NB4 (cell line): ENCODE data around the gene RC3H2.
"Not testable (repeated sequence)": the region's sequence is repeated elsewhere in the genome, so short reads cannot be mapped to it uniquely, and the experiment has no call there.

Experiments used
- DNase-seq: peaks from one replicate; pipeline ENCODE4 v3.0.0; 2010; ENCODE audit warnings: low read depth
- H3K4me3 ChIP-seq: one replicate; pipeline ENCODE4 v1.5.1; 2011; ENCODE audit warnings: mild to moderate bottlenecking, low read depth, low read length, moderate library complexity
- MYC ChIP-seq: IDR thresholded peaks from 2 replicates; pipeline ENCODE4 v1.6.1; 2011; ENCODE audit warnings: low read depth, low read length
- POLR2A ChIP-seq: IDR thresholded peaks from 2 replicates; pipeline ENCODE4 v1.6.1; 2011; ENCODE audit warnings: mild to moderate bottlenecking; ENCODE audit not compliant: insufficient read length; ENCODE audit errors: extremely low read depth
- TF ChIP-seq, protein P1 (sequence below): IDR thresholded peaks from 2 replicates; pipeline ENCODE4 v1.6.1; 2011; ENCODE audit warnings: low read depth, low read length
- TF ChIP-seq, protein P2 (sequence below): IDR thresholded peaks from one replicate; pipeline ENCODE4 v1.5.1; 2012; ENCODE audit warnings: low read depth, low read length

The RC3H2 gene

DNA sequence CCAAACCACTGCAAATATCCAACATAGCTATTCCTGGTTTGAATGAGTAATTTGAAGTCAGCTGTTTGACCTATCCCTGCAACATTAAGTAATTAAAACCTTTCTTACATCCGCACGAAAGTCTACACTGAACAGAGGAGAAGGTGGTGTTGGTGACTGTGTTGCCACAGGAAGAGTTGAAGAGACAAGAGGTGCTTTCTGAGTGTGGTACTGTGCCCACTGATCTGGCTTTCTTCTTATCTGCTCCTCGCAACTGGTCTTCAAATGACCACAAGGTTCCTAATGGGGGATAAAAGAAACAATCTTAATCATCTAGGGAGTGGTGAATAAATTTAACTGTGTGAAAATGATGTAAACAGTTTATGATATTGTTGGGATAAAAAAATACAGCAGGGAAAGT is 47.3 kb downstream of the RC3H2 start:
- no peak for DNase-seq
- TF ChIP-seq, protein P1, sequence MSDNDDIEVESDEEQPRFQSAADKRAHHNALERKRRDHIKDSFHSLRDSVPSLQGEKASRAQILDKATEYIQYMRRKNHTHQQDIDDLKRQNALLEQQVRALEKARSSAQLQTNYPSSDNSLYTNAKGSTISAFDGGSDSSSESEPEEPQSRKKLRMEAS = no peak
- TF ChIP-seq POLR2A = no peak
- TF ChIP-seq MYC = no peak
- TF ChIP-seq, protein P2, sequence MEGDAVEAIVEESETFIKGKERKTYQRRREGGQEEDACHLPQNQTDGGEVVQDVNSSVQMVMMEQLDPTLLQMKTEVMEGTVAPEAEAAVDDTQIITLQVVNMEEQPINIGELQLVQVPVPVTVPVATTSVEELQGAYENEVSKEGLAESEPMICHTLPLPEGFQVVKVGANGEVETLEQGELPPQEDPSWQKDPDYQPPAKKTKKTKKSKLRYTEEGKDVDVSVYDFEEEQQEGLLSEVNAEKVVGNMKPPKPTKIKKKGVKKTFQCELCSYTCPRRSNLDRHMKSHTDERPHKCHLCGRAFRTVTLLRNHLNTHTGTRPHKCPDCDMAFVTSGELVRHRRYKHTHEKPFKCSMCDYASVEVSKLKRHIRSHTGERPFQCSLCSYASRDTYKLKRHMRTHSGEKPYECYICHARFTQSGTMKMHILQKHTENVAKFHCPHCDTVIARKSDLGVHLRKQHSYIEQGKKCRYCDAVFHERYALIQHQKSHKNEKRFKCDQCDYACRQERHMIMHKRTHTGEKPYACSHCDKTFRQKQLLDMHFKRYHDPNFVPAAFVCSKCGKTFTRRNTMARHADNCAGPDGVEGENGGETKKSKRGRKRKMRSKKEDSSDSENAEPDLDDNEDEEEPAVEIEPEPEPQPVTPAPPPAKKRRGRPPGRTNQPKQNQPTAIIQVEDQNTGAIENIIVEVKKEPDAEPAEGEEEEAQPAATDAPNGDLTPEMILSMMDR = no peak
- H3K4me3 ChIP-seq = no peak overlapping the region

- not testable (repeated sequence) for H3K4me3 ChIP-seq, DNase-seq
Observed at GRCh38 chr9:122852085-122852786, 52.9 kb downstream of the RC3H2 start.

DNA sequence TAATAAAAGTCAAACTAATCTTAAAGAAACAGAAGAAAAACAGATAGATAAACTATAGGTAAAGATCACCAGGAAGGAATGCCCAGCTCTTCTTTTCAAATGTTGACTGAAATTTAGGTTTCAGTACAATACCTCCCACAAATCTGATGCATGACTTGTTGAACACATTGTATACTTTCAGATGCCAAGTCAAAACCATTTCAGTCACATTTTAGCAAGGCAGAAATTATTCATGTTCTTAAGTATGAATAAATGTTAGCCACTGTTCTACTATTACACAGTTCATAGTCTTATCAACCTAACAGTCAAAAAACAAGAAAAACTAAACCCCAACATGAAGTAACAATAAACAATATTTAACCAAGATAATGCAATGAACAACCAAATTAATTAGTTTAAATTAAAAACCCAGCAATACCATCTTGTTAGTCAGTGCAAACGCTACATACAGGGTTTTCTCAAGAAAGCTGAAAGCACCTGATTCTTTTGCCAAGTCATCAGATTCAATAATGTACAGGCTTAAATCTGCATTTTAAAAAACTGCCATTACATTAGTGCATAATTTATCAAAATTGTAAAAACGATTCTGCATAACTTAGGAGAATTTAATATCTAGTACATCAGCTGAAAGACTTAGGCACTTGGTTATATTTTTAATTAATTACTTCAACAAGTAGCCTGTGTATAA is 56.8 kb downstream of the RC3H2 start:
- TF ChIP-seq MYC (no peak), POLR2A (no peak)
- TF ChIP-seq, protein P1 = no peak
- TF ChIP-seq, protein P2 = no peak
- H3K4me3 ChIP-seq = no peak overlapping the region
- DNase-seq = no peak

GRCh38 chr9:122846371-122846940 is 58.7 kb downstream of the RC3H2 start:
- TF ChIP-seq POLR2A (no peak), MYC (no peak)
- TF ChIP-seq, protein P1 = no peak
- TF ChIP-seq, protein P2 = no peak
- no peak for DNase-seq
- no peak overlapping the region for H3K4me3 ChIP-seq

DNA sequence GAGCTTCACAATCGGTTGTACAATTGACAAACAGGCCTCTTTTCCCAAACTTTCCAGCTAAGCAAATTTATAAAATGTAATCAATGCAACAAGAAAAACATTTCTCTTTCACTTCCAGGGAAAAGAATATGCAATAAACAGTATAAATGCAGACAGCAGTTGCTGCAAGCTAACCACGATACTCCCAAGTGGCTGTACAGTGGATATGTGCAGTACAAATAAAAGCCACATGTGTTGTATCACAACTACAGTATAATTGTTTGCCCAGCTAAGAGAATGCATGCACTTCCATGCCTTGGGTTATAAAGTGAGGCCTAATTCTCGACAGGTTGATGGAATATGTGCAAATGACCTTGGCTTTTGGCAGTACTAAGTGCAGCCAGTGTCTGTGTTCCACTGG is 60.0 kb downstream of the RC3H2 start:
- DNase-seq = peak; percentile 18
- TF ChIP-seq POLR2A (no peak), MYC (no peak)
- TF ChIP-seq, protein P1 = no peak
- TF ChIP-seq, protein P2 = no peak
- no peak overlapping the region for H3K4me3 ChIP-seq

DNA sequence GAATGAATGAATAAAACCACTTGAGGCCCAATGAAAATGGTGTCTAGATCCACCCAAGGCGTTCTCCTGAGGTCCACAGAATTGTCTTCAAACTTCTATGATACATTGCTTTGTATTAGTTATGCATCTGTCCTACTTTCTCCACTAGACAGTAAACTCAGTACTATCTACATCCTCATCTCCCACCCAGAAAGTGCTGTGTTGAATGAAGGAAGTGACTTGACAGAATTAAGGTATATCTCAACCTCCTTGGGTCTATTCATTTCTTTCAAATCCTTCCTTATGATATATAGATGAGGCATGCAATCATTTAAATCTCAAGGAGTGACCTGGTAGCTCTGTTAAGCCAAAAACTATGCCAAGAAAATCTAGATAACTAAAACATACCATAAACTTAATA is 61.0 kb downstream of the RC3H2 start:
- no peak for DNase-seq
- TF ChIP-seq, protein P1 = no peak
- TF ChIP-seq MYC (no peak), POLR2A (no peak)
- TF ChIP-seq, protein P2 = no peak

More for the DNA sequence above, 61.0 kb downstream of the RC3H2 start:
- H3K4me3 ChIP-seq = no peak overlapping the region
